NT2/D1 (cell line): ENCODE measurements around the gene UBE3A.

Experiments used
- YY1 ChIP-seq: IDR thresholded peaks from 2 replicates; pipeline ENCODE4 v1.6.1; 2011; ENCODE audit not compliant: insufficient read length, insufficient read depth
- ZNF274 ChIP-seq: IDR thresholded peaks from 2 replicates; pipeline ENCODE4 v1.6.1; 2011; ENCODE audit warnings: mild to moderate bottlenecking, low read depth, low read length

DNA sequence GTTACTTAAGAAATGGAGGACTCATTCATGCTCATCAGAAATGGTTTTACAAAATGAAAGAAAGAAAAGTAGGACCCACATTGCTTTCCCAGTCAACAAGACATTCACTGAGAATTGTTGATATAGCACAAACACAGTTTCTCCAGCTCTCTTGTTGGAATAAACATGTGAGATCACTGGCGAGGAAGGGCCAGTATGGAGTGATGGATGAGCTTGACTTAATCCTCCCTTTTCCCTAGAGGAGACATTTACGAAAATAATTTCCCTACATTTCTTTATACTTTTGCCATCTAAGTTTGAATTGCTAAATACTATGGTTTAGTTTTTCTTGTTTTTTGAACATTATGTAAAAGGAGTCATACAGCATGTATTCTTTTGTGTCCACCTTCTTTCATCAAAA lies 15.9 kb upstream of the UBE3A start:
- no peak for TF ChIP-seq ZNF274
- no peak for TF ChIP-seq YY1
